Measurements from ENCODE around the gene CAT. TPM values are rescaled to one million over a fixed set of nuclear protein-coding genes. Genes with fewer than 3 reads are reported as not detected.

Gene CAT
- total RNA-seq, 1 experiment from 2014 or later = 26.6 TPM

GRCh38 chr11:34395916-34396550 is 42.7 kb upstream of the CAT start:
- Histone ChIP-seq H3K4me1 (ENCODE audit: insufficient read depth, low read length, poor library complexity, severe bottlenecking) (peaks cover 33% of the 10 kb centered on the region), H3K27me3 (replicated peaks; ENCODE audit: insufficient read depth, low read depth, low read length, poor library complexity) (peaks cover 5% of the 10 kb centered on the region), H3K27ac (ENCODE audit: low read depth, low read length, poor library complexity, severe bottlenecking) (peak overlapping the region; percentile 43), H3K36me3 (ENCODE audit: insufficient read depth, low read length, poor library complexity, severe bottlenecking) (no peaks in the 10 kb centered on the region), H3K9me3 (ENCODE audit: low read depth, low read length, poor library complexity, severe bottlenecking) (peaks cover 30% of the 10 kb centered on the region), H3K4me3 (ENCODE audit: low read depth, low read length, poor library complexity, severe bottlenecking) (no peak overlapping the region)
- TF ChIP-seq EZH2 (IDR thresholded peaks at IDR 0.05; ENCODE audit: borderline replicate concordance, low read depth, low read length, poor library complexity, severe bottlenecking) = no peak
- no peak for TF ChIP-seq CTCF (conservative IDR thresholded peaks at IDR 0.05; ENCODE audit: low read depth, low read length)
- intact Hi-C loops (cut with micrococcal nuclease; ENCODE audit: unreplicated experiment) = no loop called here
- CTCF ChIA-PET = interaction anchor here (0.6 to 2.2 kb wide), 3 partner anchors 40 to 461 kb away, joined by 3 to 9 read pairs (median 4); no protein-coding TSS in a partner anchor
- peak; percentile 99 for DNase-seq (ENCODE audit: low spot score)
- POLR2A ChIA-PET (ENCODE audit: low non-redundant PET) = interaction anchor here (0.6 kb wide), 2 partner anchors 38 to 217 kb away, joined by 4 to 5 read pairs; no protein-coding TSS in a partner anchor
- BruUV-seq (replicated peaks) = no TSS peak

GRCh38 chr11:34397120-34397519 is 41.6 kb upstream of the CAT start:
- ChIA-PET POLR2A (ENCODE audit: low non-redundant PET) (no interaction called here), CTCF (interaction anchor here (2.2 kb wide), 1 partner anchor 223 kb away, joined by 9 read pairs; no protein-coding TSS in a partner anchor)
- no peaks in the 10 kb centered on the region for H3K36me3 ChIP-seq (ENCODE audit: insufficient read depth, low read length, poor library complexity, severe bottlenecking)
- TF ChIP-seq CTCF (conservative IDR thresholded peaks at IDR 0.05; ENCODE audit: low read depth, low read length) (no peak), EZH2 (IDR thresholded peaks at IDR 0.05; ENCODE audit: borderline replicate concordance, low read depth, low read length, poor library complexity, severe bottlenecking) (no peak)
- intact Hi-C loops (cut with micrococcal nuclease; ENCODE audit: unreplicated experiment) = no loop called here
- BruUV-seq (replicated peaks) = no TSS peak
- no peak overlapping the region for H3K4me3 ChIP-seq (ENCODE audit: low read depth, low read length, poor library complexity, severe bottlenecking)
- peaks cover 30% of the 10 kb centered on the region for H3K9me3 ChIP-seq (ENCODE audit: low read depth, low read length, poor library complexity, severe bottlenecking)
- H3K27ac ChIP-seq (ENCODE audit: low read depth, low read length, poor library complexity, severe bottlenecking) = no peak overlapping the region
- DNase-seq (ENCODE audit: low spot score) = peak; percentile 61
- peaks cover 33% of the 10 kb centered on the region for H3K4me1 ChIP-seq (ENCODE audit: insufficient read depth, low read length, poor library complexity, severe bottlenecking)
- H3K27me3 ChIP-seq (replicated peaks; ENCODE audit: insufficient read depth, low read depth, low read length, poor library complexity) = no peaks in the 10 kb centered on the region

GRCh38 chr11:34397811-34398210 is 40.9 kb upstream of the CAT start:
- BruUV-seq (replicated peaks) = no TSS peak
- Histone ChIP-seq H3K9me3 (ENCODE audit: low read depth, low read length, poor library complexity, severe bottlenecking) (peaks cover 28% of the 10 kb centered on the region), H3K36me3 (ENCODE audit: insufficient read depth, low read length, poor library complexity, severe bottlenecking) (no peaks in the 10 kb centered on the region), H3K4me3 (ENCODE audit: low read depth, low read length, poor library complexity, severe bottlenecking) (no peak overlapping the region), H3K27me3 (replicated peaks; ENCODE audit: insufficient read depth, low read depth, low read length, poor library complexity) (no peaks in the 10 kb centered on the region), H3K27ac (ENCODE audit: low read depth, low read length, poor library complexity, severe bottlenecking) (no peak overlapping the region), H3K4me1 (ENCODE audit: insufficient read depth, low read length, poor library complexity, severe bottlenecking) (peaks cover 33% of the 10 kb centered on the region)
- ChIA-PET POLR2A (ENCODE audit: low non-redundant PET) (interaction anchor here (0.5 kb wide), 1 partner anchor 36 kb away, joined by 3 read pairs; no protein-coding TSS in a partner anchor), CTCF (interaction anchor here (0.7 kb wide), 1 partner anchor 164 kb away, joined by 8 read pairs; no protein-coding TSS in a partner anchor)
- no peak for DNase-seq (ENCODE audit: low spot score)
- intact Hi-C loops (cut with micrococcal nuclease; ENCODE audit: unreplicated experiment) = no loop called here
- TF ChIP-seq EZH2 (IDR thresholded peaks at IDR 0.05; ENCODE audit: borderline replicate concordance, low read depth, low read length, poor library complexity, severe bottlenecking) (no peak), CTCF (conservative IDR thresholded peaks at IDR 0.05; ENCODE audit: low read depth, low read length) (no peak)
